ENCODE results near the gene C17orf58.
"Not testable (repeated sequence)": the region's sequence is repeated elsewhere in the genome, so short reads cannot be mapped to it uniquely, and the experiment has no call there.

The C17orf58 gene

GRCh38 chr17:68020791-68021190 is 24.5 kb upstream of the C17orf58 start:
- not testable (repeated sequence) for H3K9me3 ChIP-seq (ENCODE audit: control insufficient read depth, low read length); H3K36me3 ChIP-seq (ENCODE audit: control insufficient read depth, insufficient read depth, low read length); H3K4me1 ChIP-seq (ENCODE audit: control insufficient read depth, insufficient read depth, low read length); H3K27me3 ChIP-seq (ENCODE audit: control insufficient read depth, insufficient read depth, low read length, poor library complexity, severe bottlenecking)
- WGBS, 2 experiments = 85 to 86% methylated on average over 13 of the region's 13 CpGs
- H3K27ac ChIP-seq (ENCODE audit: insufficient read depth, low read depth, low read length, poor library complexity, severe bottlenecking) = peak overlapping the region; percentile 55
- peak overlapping the region; percentile 73 for H3K4me3 ChIP-seq (ENCODE audit: insufficient read depth, low read depth, low read length)

- no peaks in the 10 kb centered on the region for H3K9me3 ChIP-seq (ENCODE audit: control insufficient read depth, low read length)
- peak overlapping the region; percentile 55 for H3K27ac ChIP-seq (ENCODE audit: insufficient read depth, low read depth, low read length, poor library complexity, severe bottlenecking)
- WGBS, 2 experiments = 5 to 9% methylated on average over 10 to 12 of the region's 12 CpGs
- no peaks in the 10 kb centered on the region for H3K4me1 ChIP-seq (ENCODE audit: control insufficient read depth, insufficient read depth, low read length)
- peak overlapping the region; percentile 73 for H3K4me3 ChIP-seq (ENCODE audit: insufficient read depth, low read depth, low read length)
- H3K27me3 ChIP-seq (ENCODE audit: control insufficient read depth, insufficient read depth, low read length, poor library complexity, severe bottlenecking) = no peaks in the 10 kb centered on the region
- no peaks in the 10 kb centered on the region for H3K36me3 ChIP-seq (ENCODE audit: control insufficient read depth, insufficient read depth, low read length)
Measured at GRCh38 chr17:68020409-68020756, 24.1 kb upstream of the C17orf58 start.

GRCh38 chr17:68019675-68020408 is 23.6 kb upstream of the C17orf58 start:
- no peaks in the 10 kb centered on the region for H3K9me3 ChIP-seq (ENCODE audit: control insufficient read depth, low read length)
- H3K4me3 ChIP-seq (ENCODE audit: insufficient read depth, low read depth, low read length) = peak overlapping the region; percentile 73
- H3K36me3 ChIP-seq (ENCODE audit: control insufficient read depth, insufficient read depth, low read length) = no peaks in the 10 kb centered on the region
- H3K4me1 ChIP-seq (ENCODE audit: control insufficient read depth, insufficient read depth, low read length) = no peaks in the 10 kb centered on the region
- H3K27me3 ChIP-seq (ENCODE audit: control insufficient read depth, insufficient read depth, low read length, poor library complexity, severe bottlenecking) = no peaks in the 10 kb centered on the region
- H3K27ac ChIP-seq (ENCODE audit: insufficient read depth, low read depth, low read length, poor library complexity, severe bottlenecking) = peak overlapping the region; percentile 55
- 3% methylated on average over 51 of the region's 51 CpGs for WGBS, 2 experiments

GRCh38 chr17:68019336-68019674 is 23.0 kb upstream of the C17orf58 start:
- no peaks in the 10 kb centered on the region for H3K4me1 ChIP-seq (ENCODE audit: control insufficient read depth, insufficient read depth, low read length)
- H3K27ac ChIP-seq (ENCODE audit: insufficient read depth, low read depth, low read length, poor library complexity, severe bottlenecking) = no peak overlapping the region
- H3K36me3 ChIP-seq (ENCODE audit: control insufficient read depth, insufficient read depth, low read length) = no peaks in the 10 kb centered on the region
- H3K4me3 ChIP-seq (ENCODE audit: insufficient read depth, low read depth, low read length) = peak overlapping the region; percentile 16
- no peaks in the 10 kb centered on the region for H3K27me3 ChIP-seq (ENCODE audit: control insufficient read depth, insufficient read depth, low read length, poor library complexity, severe bottlenecking)
- no peaks in the 10 kb centered on the region for H3K9me3 ChIP-seq (ENCODE audit: control insufficient read depth, low read length)
- 86 to 95% methylated on average over 7 to 9 of the region's 9 CpGs for WGBS, 2 experiments

GRCh38 chr17:68018493-68018892 is 22.2 kb upstream of the C17orf58 start:
- H3K4me3 ChIP-seq (ENCODE audit: insufficient read depth, low read depth, low read length); H3K27me3 ChIP-seq (ENCODE audit: control insufficient read depth, insufficient read depth, low read length, poor library complexity, severe bottlenecking); H3K4me1 ChIP-seq (ENCODE audit: control insufficient read depth, insufficient read depth, low read length); H3K36me3 ChIP-seq (ENCODE audit: control insufficient read depth, insufficient read depth, low read length); H3K27ac ChIP-seq (ENCODE audit: insufficient read depth, low read depth, low read length, poor library complexity, severe bottlenecking); H3K9me3 ChIP-seq (ENCODE audit: control insufficient read depth, low read length): not testable (repeated sequence)
- 92 to 93% methylated on average over 21 of the region's 21 CpGs for WGBS, 2 experiments

GRCh38 chr17:68016838-68017237 is 20.6 kb upstream of the C17orf58 start:
- Histone ChIP-seq H3K36me3 (ENCODE audit: control insufficient read depth, insufficient read depth, low read length) (no peaks in the 10 kb centered on the region), H3K4me3 (ENCODE audit: insufficient read depth, low read depth, low read length) (no peak overlapping the region), H3K4me1 (ENCODE audit: control insufficient read depth, insufficient read depth, low read length) (no peaks in the 10 kb centered on the region), H3K9me3 (ENCODE audit: control insufficient read depth, low read length) (no peaks in the 10 kb centered on the region), H3K27me3 (ENCODE audit: control insufficient read depth, insufficient read depth, low read length, poor library complexity, severe bottlenecking) (no peaks in the 10 kb centered on the region), H3K27ac (ENCODE audit: insufficient read depth, low read depth, low read length, poor library complexity, severe bottlenecking) (no peak overlapping the region)
- WGBS, 2 experiments = 93 to 96% methylated on average over 1 to 2 of the region's 2 CpGs

- H3K9me3 ChIP-seq (ENCODE audit: control insufficient read depth, low read length) = no peaks in the 10 kb centered on the region
- no peak overlapping the region for H3K27ac ChIP-seq (ENCODE audit: insufficient read depth, low read depth, low read length, poor library complexity, severe bottlenecking)
- no peak overlapping the region for H3K4me3 ChIP-seq (ENCODE audit: insufficient read depth, low read depth, low read length)
- no peaks in the 10 kb centered on the region for H3K4me1 ChIP-seq (ENCODE audit: control insufficient read depth, insufficient read depth, low read length)
- 92 to 93% methylated on average over 11 of the region's 11 CpGs for WGBS, 2 experiments
- H3K27me3 ChIP-seq (ENCODE audit: control insufficient read depth, insufficient read depth, low read length, poor library complexity, severe bottlenecking) = no peaks in the 10 kb centered on the region
- H3K36me3 ChIP-seq (ENCODE audit: control insufficient read depth, insufficient read depth, low read length) = no peaks in the 10 kb centered on the region
Measured at GRCh38 chr17:68015081-68015723, 18.9 kb upstream of the C17orf58 start.

- Histone ChIP-seq H3K4me3 (ENCODE audit: insufficient read depth, low read depth, low read length) (no peak overlapping the region), H3K36me3 (ENCODE audit: control insufficient read depth, insufficient read depth, low read length) (no peaks in the 10 kb centered on the region), H3K27ac (ENCODE audit: insufficient read depth, low read depth, low read length, poor library complexity, severe bottlenecking) (no peak overlapping the region), H3K4me1 (ENCODE audit: control insufficient read depth, insufficient read depth, low read length) (no peaks in the 10 kb centered on the region), H3K27me3 (ENCODE audit: control insufficient read depth, insufficient read depth, low read length, poor library complexity, severe bottlenecking) (no peaks in the 10 kb centered on the region), H3K9me3 (ENCODE audit: control insufficient read depth, low read length) (no peaks in the 10 kb centered on the region)
Measured at GRCh38 chr17:68013385-68013784, 17.1 kb upstream of the C17orf58 start.

GRCh38 chr17:68011199-68011665 is 15.0 kb upstream of the C17orf58 start:
- Histone ChIP-seq H3K4me1 (ENCODE audit: control insufficient read depth, insufficient read depth, low read length) (no peaks in the 10 kb centered on the region), H3K36me3 (ENCODE audit: control insufficient read depth, insufficient read depth, low read length) (no peaks in the 10 kb centered on the region), H3K27me3 (ENCODE audit: control insufficient read depth, insufficient read depth, low read length, poor library complexity, severe bottlenecking) (no peaks in the 10 kb centered on the region), H3K4me3 (ENCODE audit: insufficient read depth, low read depth, low read length) (no peak overlapping the region), H3K27ac (ENCODE audit: insufficient read depth, low read depth, low read length, poor library complexity, severe bottlenecking) (no peak overlapping the region), H3K9me3 (ENCODE audit: control insufficient read depth, low read length) (no peaks in the 10 kb centered on the region)
- 50 to 53% methylated on average over 20 of the region's 20 CpGs for WGBS, 2 experiments

- Histone ChIP-seq H3K4me1 (ENCODE audit: control insufficient read depth, insufficient read depth, low read length) (no peaks in the 10 kb centered on the region), H3K27me3 (ENCODE audit: control insufficient read depth, insufficient read depth, low read length, poor library complexity, severe bottlenecking) (no peaks in the 10 kb centered on the region), H3K9me3 (ENCODE audit: control insufficient read depth, low read length) (no peaks in the 10 kb centered on the region), H3K27ac (ENCODE audit: insufficient read depth, low read depth, low read length, poor library complexity, severe bottlenecking) (no peak overlapping the region), H3K36me3 (ENCODE audit: control insufficient read depth, insufficient read depth, low read length) (no peaks in the 10 kb centered on the region), H3K4me3 (ENCODE audit: insufficient read depth, low read depth, low read length) (no peak overlapping the region)
- 88 to 92% methylated on average over 6 of the region's 6 CpGs for WGBS, 2 experiments
Measured at GRCh38 chr17:68006797-68007196, 10.5 kb upstream of the C17orf58 start.

Measured in ectodermal cell (in vitro differentiated cells).